GM21528 (cell line): ENCODE results near the gene RAPGEF2.
A peak's percentile ranks its signal among the peaks of the same experiment; 100 is the strongest.

Experiments
- ATAC-seq: cut with Tn5 transposase; IDR thresholded peaks from one replicate; pipeline ENCODE4 v1.9.1; 2021; ENCODE audit warnings: mild to moderate bottlenecking, moderate library complexity; ENCODE audit not compliant: unreplicated experiment, low FRiP score

The RAPGEF2 gene

GRCh38 chr4:159129814-159130550 is 27.1 kb downstream of the RAPGEF2 start:
- ATAC-seq = no peak

GRCh38 chr4:159131564-159131963 is 28.7 kb downstream of the RAPGEF2 start:
- ATAC-seq = no peak

- ATAC-seq = no peak
These were observed 31.6 kb downstream of the RAPGEF2 start for GRCh38 chr4:159134429-159134828.

GRCh38 chr4:159137176-159137575 is 34.3 kb downstream of the RAPGEF2 start:
- ATAC-seq = no peak

- ATAC-seq = no peak
These were observed 35.6 kb downstream of the RAPGEF2 start for GRCh38 chr4:159138436-159138835.

GRCh38 chr4:159141193-159141592 is 38.3 kb downstream of the RAPGEF2 start:
- no peak for ATAC-seq

- ATAC-seq = no peak
These were observed 39.4 kb downstream of the RAPGEF2 start for GRCh38 chr4:159142241-159142640.

GRCh38 chr4:159142681-159143384 is 40.0 kb downstream of the RAPGEF2 start:
- ATAC-seq = no peak

- no peak for ATAC-seq
These were observed 40.8 kb downstream of the RAPGEF2 start for GRCh38 chr4:159143687-159144086.

GRCh38 chr4:159144112-159144694 is 41.3 kb downstream of the RAPGEF2 start:
- ATAC-seq = no peak

GRCh38 chr4:159145318-159145991 is 42.6 kb downstream of the RAPGEF2 start:
- no peak for ATAC-seq

GRCh38 chr4:159145992-159146330 is 43.1 kb downstream of the RAPGEF2 start:
- no peak for ATAC-seq

GRCh38 chr4:159146488-159146887 is 43.6 kb downstream of the RAPGEF2 start:
- ATAC-seq = no peak

GRCh38 chr4:159148441-159148840 is 45.6 kb downstream of the RAPGEF2 start:
- ATAC-seq = no peak

- ATAC-seq = no peak
These were observed 46.8 kb downstream of the RAPGEF2 start for GRCh38 chr4:159149666-159150065.

GRCh38 chr4:159150396-159150795 is 47.5 kb downstream of the RAPGEF2 start:
- ATAC-seq = peak; percentile 48

- ATAC-seq = no peak
These were observed 48.0 kb downstream of the RAPGEF2 start for GRCh38 chr4:159150821-159151390.

- ATAC-seq = no peak
These were observed 48.8 kb downstream of the RAPGEF2 start for GRCh38 chr4:159151689-159152088.

- ATAC-seq = no peak
These were observed 49.3 kb downstream of the RAPGEF2 start for GRCh38 chr4:159152181-159152580.

GRCh38 chr4:159153669-159154068 is 50.8 kb downstream of the RAPGEF2 start:
- no peak for ATAC-seq

GRCh38 chr4:159155119-159155518 is 52.2 kb downstream of the RAPGEF2 start:
- no peak for ATAC-seq
